Activated CD8-positive, alpha-beta T cell treated with anti-CD3 and anti-CD28 coated beads, Interleukin-2, amount 10 ng/mL, durations not matched to agents 7 days and 5 days (primary cell): Measurements from ENCODE around the gene UNC13D. TPM values are rescaled to one million over a fixed set of nuclear protein-coding genes. Genes with fewer than 3 reads are reported as not detected.

ENCODE experiments used
- ATAC-seq: fragments of 150-1000 bp; cut with Tn5 transposase; one replicate; pipeline ENCODE4 v1.10.0; 2021; ENCODE audit warnings: moderate library complexity
- CTCF ChIA-PET: fragments of 350-600 bp; sonication (Branson Sonifier 250); formaldehyde crosslinking; loops from one replicate; lab custom pipeline; 2021; ENCODE audit warnings: antibody characterized with exemption; lab: Charles Lee
- POLR2A ChIA-PET: fragments of 350-600 bp; sonication (Branson Sonifier 250); formaldehyde crosslinking; loops from one replicate; lab custom pipeline; 2021; ENCODE audit warnings: antibody characterized with exemption; lab: Charles Lee
- DNase-seq: peaks from one replicate; pipeline ENCODE4 v3.0.0-alpha.2; 2020
- H3K27ac Mint-ChIP-seq: one replicate; pipeline ENCODE4 v1.8.0; 2021; ENCODE audit warnings: mild to moderate bottlenecking, mixed read lengths
- H3K27me3 Mint-ChIP-seq: one replicate; pipeline ENCODE4 v1.8.0; 2021; ENCODE audit warnings: low read depth, mixed read lengths
- H3K36me3 Mint-ChIP-seq: one replicate; pipeline ENCODE4 v1.8.0; 2021; ENCODE audit warnings: low read depth, mixed read lengths
- H3K4me1 Mint-ChIP-seq: one replicate; pipeline ENCODE4 v1.8.0; 2021; ENCODE audit warnings: low read depth, mixed read lengths
- H3K4me3 Mint-ChIP-seq: one replicate; pipeline ENCODE4 v1.8.0; 2021; ENCODE audit warnings: mild to moderate bottlenecking, mixed read lengths
- H3K9me3 Mint-ChIP-seq: one replicate; pipeline ENCODE4 v1.8.0; 2022; ENCODE audit warnings: mixed read lengths; ENCODE audit not compliant: insufficient read depth
- total RNA-seq, 2 experiments: library from RNA; stranded (reverse); gene quantifications; one replicate each; pipeline ENCODE4 v1.2.3, GENCODE V29; 2021

Gene UNC13D
- total RNA-seq, 2 experiments from 2014 or later, result 234 to 249 TPM

DNA sequence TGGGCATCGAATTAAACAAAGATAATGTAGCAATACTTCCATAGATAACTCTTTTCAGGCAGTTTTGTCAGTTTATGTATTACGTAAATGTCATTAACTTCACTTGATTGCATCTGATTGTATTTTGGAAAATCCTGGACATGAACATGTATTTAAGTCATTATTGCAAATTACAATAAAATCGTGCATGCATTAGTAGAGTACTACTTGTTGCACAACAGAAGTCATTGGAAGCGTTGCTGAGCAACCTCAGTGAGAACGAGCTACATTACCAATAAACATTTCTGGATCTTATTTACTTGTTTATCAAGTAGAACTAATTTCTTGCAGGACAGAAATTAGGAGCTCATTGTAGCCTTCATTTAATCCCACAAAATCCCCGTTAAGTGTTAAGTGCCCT lies 53.0 kb downstream of the UNC13D start:
- no peaks in the 10 kb centered on the region for H3K27me3 Mint-ChIP-seq
- ChIA-PET CTCF (interaction anchor here (1.2 to 2.1 kb wide), 4 partner anchors 8 to 56 kb away, joined by 5 to 13 read pairs (median 8); no protein-coding TSS in a partner anchor), POLR2A (interaction anchor here (16.0 kb wide), 1 partner anchor 15 kb away, joined by 183 read pairs; a partner anchor contains a TSS)
- H3K9me3 Mint-ChIP-seq, result no peaks in the 10 kb centered on the region
- ATAC-seq, result no peak
- peaks cover 26% of the 10 kb centered on the region for H3K36me3 Mint-ChIP-seq
- no peak overlapping the region for H3K27ac Mint-ChIP-seq
- no peak overlapping the region for H3K4me3 Mint-ChIP-seq
- peaks cover 39% of the 10 kb centered on the region for H3K4me1 Mint-ChIP-seq
- no peak for DNase-seq

GRCh38 chr17:75785016-75785890 lies 59.0 kb downstream of the UNC13D start:
- POLR2A ChIA-PET, result interaction anchor here (0.6 to 16.0 kb wide), 22 partner anchors 9 to 404 kb away, joined by 3 to 183 read pairs (median 4); partner anchors contain the start of genes GALK1, UNC13D and WBP2
- ATAC-seq (peak; percentile 62), DNase-seq (peak; percentile 94)
- H3K27ac Mint-ChIP-seq, result peak overlapping the region; percentile 100
- no peaks in the 10 kb centered on the region for H3K27me3 Mint-ChIP-seq
- CTCF ChIA-PET, result interaction anchor here (0.9 to 5.1 kb wide), 16 partner anchors 9 to 76 kb away, joined by 3 to 33 read pairs (median 4); partner anchors contain the start of gene WBP2
- peak overlapping the region; percentile 91 for H3K4me3 Mint-ChIP-seq
- peaks cover 45% of the 10 kb centered on the region for H3K4me1 Mint-ChIP-seq
- H3K36me3 Mint-ChIP-seq, result peaks cover 26% of the 10 kb centered on the region
- no peaks in the 10 kb centered on the region for H3K9me3 Mint-ChIP-seq

DNA sequence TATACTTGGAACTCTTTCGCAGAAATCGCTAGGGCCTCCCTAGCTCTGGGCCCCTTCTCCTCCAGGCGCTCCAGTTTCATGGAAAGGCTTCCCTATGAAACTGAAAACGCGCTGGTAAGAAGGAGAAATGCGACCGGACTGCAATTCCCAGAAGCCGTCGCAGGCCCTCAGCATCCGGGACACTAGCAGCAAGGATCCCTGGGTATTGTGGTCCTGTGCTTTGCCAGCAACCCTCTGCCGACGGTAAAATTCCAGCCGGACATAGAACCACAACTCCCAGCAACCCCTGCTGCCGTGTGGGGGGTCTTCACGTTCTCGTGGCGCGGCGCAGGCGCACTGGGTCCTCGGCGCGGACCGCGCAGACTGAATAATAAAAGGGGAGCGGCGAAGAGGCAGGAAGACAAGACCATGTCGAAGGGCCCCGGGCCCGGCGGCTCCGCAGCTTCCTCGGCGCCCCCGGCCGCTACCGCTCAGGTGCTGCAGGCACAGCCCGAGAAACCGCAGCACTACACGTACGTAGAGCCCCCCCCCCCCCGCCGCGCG lies 59.7 kb downstream of the UNC13D start, which contains the start of gene UNK:
Gene UNK, plus strand, starts transcription at position 334 of the 543 bp plus-strand sequence. Its CDS starts 75 bp downstream, at position 409.
- no peaks in the 10 kb centered on the region for H3K9me3 Mint-ChIP-seq
- ChIA-PET POLR2A (interaction anchor here (0.6 to 16.0 kb wide), 16 partner anchors 9 to 407 kb away, joined by 3 to 183 read pairs (median 4); partner anchors contain the start of genes GALK1, MRPL38, UNC13D and WBP2), CTCF (interaction anchor here (1.1 to 5.1 kb wide), 9 partner anchors 18 to 514 kb away, joined by 3 to 33 read pairs (median 10); partner anchors contain the start of genes GALK1 and MIF4GD)
- H3K27me3 Mint-ChIP-seq, result peaks cover 3% of the 10 kb centered on the region
- peak within 1 kb of the TSS; percentile 91 for H3K4me3 Mint-ChIP-seq
- H3K4me1 Mint-ChIP-seq, result peaks cover 50% of the 10 kb centered on the region
- ATAC-seq (peak; percentile 72), DNase-seq (peak; percentile 98)
- peaks cover 30% of the 10 kb centered on the region for H3K36me3 Mint-ChIP-seq
- H3K27ac Mint-ChIP-seq, result peak within 1 kb of the TSS; percentile 100

- Mint-ChIP-seq H3K4me3 (peak overlapping the region; percentile 91), H3K9me3 (no peaks in the 10 kb centered on the region), H3K27ac (peak overlapping the region; percentile 100), H3K4me1 (peaks cover 50% of the 10 kb centered on the region), H3K27me3 (peaks cover 3% of the 10 kb centered on the region), H3K36me3 (peaks cover 31% of the 10 kb centered on the region)
- DNase-seq (peak; percentile 47), ATAC-seq (peak; percentile 3)
- CTCF ChIA-PET, result interaction anchor here (1.1 to 5.1 kb wide), 30 partner anchors 8 to 513 kb away, joined by 3 to 33 read pairs (median 6); partner anchors contain the start of genes GALK1, MIF4GD, TRIM47 and WBP2
- POLR2A ChIA-PET, result interaction anchor here (0.6 to 16.0 kb wide), 22 partner anchors 8 to 484 kb away, joined by 3 to 183 read pairs (median 4); partner anchors contain the start of genes GALK1, MRPL38, RECQL5 and UNC13D
Observed at GRCh38 chr17:75783803-75784472, 60.3 kb downstream of the UNC13D start.

- Mint-ChIP-seq H3K36me3 (peaks cover 37% of the 10 kb centered on the region), H3K27me3 (peaks cover 3% of the 10 kb centered on the region), H3K4me3 (peak overlapping the region; percentile 91), H3K4me1 (peaks cover 48% of the 10 kb centered on the region), H3K27ac (peak overlapping the region; percentile 100), H3K9me3 (no peaks in the 10 kb centered on the region)
- ATAC-seq (peak; percentile 21), DNase-seq (peak; percentile 42)
- CTCF ChIA-PET, result interaction anchor here (0.7 to 5.1 kb wide), 32 partner anchors 8 to 1660 kb away, joined by 3 to 33 read pairs (median 6); partner anchors contain the start of genes GALK1, MIF4GD, TRIM47 and TSEN54
- POLR2A ChIA-PET, result interaction anchor here (0.9 to 16.0 kb wide), 14 partner anchors 7 to 485 kb away, joined by 3 to 183 read pairs (median 4); partner anchors contain the start of genes GALK1, RECQL5, UNC13D and WBP2
Observed at GRCh38 chr17:75783069-75783783, 61.0 kb downstream of the UNC13D start.

DNA sequence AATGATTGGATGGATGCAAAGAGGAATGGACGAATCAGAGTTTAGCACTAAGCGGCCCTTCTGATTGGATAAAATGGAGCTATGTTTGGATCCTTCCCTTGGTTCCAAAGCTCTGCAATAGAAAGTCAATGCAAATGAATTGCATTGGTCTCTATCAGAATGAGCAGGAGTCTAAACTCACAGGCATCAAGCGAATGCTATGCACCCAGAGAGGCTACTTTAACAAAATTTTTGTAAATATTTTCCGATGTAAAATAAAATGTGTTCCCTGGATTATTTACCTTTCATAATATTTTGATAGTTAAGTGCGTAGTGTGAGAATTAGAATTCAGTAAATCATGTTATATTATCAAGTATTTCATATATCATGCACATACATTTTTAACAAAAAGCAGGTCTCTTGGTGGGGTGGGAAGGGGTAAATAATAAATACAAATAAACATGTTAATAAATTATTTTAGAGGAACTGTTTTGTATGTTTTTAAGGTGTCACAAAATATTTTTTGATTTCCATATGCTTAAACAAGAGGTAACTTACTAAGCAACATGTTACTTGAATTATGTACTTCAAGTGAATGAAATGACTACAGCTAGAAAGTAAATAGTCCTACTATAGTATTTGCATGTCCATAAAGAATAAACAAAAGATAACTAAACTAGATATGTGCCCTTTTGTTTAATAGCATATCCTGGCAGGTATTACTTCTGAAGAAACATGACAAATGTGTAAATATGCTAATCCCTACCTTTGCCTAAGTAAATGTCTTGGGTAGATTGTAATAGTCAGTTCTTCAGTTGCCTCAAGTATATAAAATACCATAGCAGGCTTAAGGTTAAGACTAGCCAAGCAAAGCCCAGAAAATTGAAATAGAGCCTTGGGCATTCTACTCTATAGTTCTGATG lies 64.0 kb downstream of the UNC13D start:
- Mint-ChIP-seq H3K4me1 (peaks cover 53% of the 10 kb centered on the region), H3K36me3 (peaks cover 45% of the 10 kb centered on the region), H3K27me3 (peaks cover 3% of the 10 kb centered on the region), H3K9me3 (no peaks in the 10 kb centered on the region), H3K27ac (peak overlapping the region; percentile 97), H3K4me3 (peak overlapping the region; percentile 86)
- no peak for ATAC-seq
- DNase-seq, result no peak
- ChIA-PET CTCF (interaction anchor here (0.6 to 1.1 kb wide), 12 partner anchors 15 to 233 kb away, joined by 3 to 19 read pairs (median 4); partner anchors contain the start of genes GALK1 and WBP2), POLR2A (interaction anchor here (0.5 to 9.4 kb wide), 26 partner anchors 10 to 217 kb away, joined by 3 to 205 read pairs (median 4); partner anchors contain the start of genes GALK1, RECQL5, SAP30BP and TRIM47)

GRCh38 chr17:75779250-75779986 lies 64.8 kb downstream of the UNC13D start:
- CTCF ChIA-PET, result interaction anchor here (0.6 to 5.1 kb wide), 15 partner anchors 14 to 234 kb away, joined by 3 to 35 read pairs (median 4); partner anchors contain the start of genes GALK1 and WBP2
- POLR2A ChIA-PET, result interaction anchor here (0.6 to 9.4 kb wide), 27 partner anchors 9 to 217 kb away, joined by 3 to 205 read pairs (median 4); partner anchors contain the start of genes GALK1, RECQL5, SAP30BP and TRIM47
- peaks cover 44% of the 10 kb centered on the region for H3K36me3 Mint-ChIP-seq
- H3K27me3 Mint-ChIP-seq, result peaks cover 3% of the 10 kb centered on the region
- H3K4me3 Mint-ChIP-seq, result peak overlapping the region; percentile 86
- peak overlapping the region; percentile 97 for H3K27ac Mint-ChIP-seq
- peaks cover 51% of the 10 kb centered on the region for H3K4me1 Mint-ChIP-seq
- DNase-seq, result peak; percentile 97
- H3K9me3 Mint-ChIP-seq, result no peaks in the 10 kb centered on the region
- ATAC-seq, result peak; percentile 70

DNA sequence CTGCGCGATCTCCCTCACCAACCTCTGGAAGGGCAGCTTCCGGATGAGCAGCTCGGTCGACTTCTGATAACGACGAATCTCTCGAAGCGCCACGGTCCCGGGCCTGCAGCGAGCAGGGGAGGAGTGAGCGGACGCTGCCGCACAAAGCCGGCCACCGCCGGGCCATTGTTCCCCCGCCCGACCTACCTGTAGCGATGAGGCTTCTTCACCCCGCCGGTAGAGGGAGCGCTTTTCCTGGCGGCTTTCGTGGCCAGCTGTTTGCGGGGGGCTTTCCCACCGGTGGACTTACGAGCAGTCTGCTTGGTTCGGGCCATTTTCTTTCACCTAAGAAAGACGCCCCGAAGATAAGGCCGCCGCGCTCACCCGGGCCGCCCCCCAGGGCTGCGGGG lies 65.3 kb downstream of the UNC13D start:
- POLR2A ChIA-PET, result interaction anchor here (0.6 to 9.4 kb wide), 10 partner anchors 12 to 352 kb away, joined by 3 to 205 read pairs (median 7); partner anchors contain the start of genes GALK1, RECQL5, SAP30BP and UNK

More for the DNA sequence above, 65.3 kb downstream of the UNC13D start:
- CTCF ChIA-PET, result interaction anchor here (1.2 to 5.1 kb wide), 3 partner anchors 14 to 49 kb away, joined by 4 to 35 read pairs (median 22); partner anchors contain the start of gene GALK1
- DNase-seq (peak; percentile 84), ATAC-seq (peak; percentile 9)
- Mint-ChIP-seq H3K4me1 (peaks cover 47% of the 10 kb centered on the region), H3K27me3 (peaks cover 3% of the 10 kb centered on the region), H3K9me3 (no peaks in the 10 kb centered on the region), H3K4me3 (peak overlapping the region; percentile 86), H3K36me3 (peaks cover 45% of the 10 kb centered on the region), H3K27ac (peak overlapping the region; percentile 97)
